LNCAP (cell line): ENCODE measurements around the gene CCKAR.

ENCODE experiments used
- CTCF ChIP-seq: fragments of 450-650 bp; IDR thresholded peaks from 2 replicates; pipeline ENCODE4 v1.5.1; 2017; ENCODE audit warnings: mild to moderate bottlenecking

CCKAR gene

DNA sequence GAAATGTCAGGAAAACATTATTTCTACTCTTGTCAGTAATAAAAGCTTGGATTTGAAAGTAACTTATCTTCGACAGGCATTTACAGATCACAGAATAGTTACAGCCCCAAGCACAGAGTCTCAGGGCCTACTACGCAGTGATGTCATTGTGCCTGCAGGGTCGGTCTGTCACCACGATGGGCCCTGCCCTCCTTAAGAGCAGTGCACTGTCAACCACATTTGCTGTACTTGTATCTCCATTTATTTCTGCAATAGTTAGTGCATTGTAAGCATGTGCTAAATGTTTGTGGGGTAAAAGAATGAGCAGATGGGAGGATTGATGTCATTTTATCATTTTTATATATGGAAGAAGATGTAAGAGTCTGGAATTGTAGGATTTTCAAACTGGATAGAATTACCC is 13.6 kb upstream of the CCKAR start:
- TF ChIP-seq CTCF, result no peak

GRCh38 chr4:26503427-26503826 is 13.1 kb upstream of the CCKAR start:
- no peak for TF ChIP-seq CTCF

GRCh38 chr4:26496207-26496783 is 6.0 kb upstream of the CCKAR start:
- TF ChIP-seq CTCF, result no peak; the same call in 1 of the 2 replicates

DNA sequence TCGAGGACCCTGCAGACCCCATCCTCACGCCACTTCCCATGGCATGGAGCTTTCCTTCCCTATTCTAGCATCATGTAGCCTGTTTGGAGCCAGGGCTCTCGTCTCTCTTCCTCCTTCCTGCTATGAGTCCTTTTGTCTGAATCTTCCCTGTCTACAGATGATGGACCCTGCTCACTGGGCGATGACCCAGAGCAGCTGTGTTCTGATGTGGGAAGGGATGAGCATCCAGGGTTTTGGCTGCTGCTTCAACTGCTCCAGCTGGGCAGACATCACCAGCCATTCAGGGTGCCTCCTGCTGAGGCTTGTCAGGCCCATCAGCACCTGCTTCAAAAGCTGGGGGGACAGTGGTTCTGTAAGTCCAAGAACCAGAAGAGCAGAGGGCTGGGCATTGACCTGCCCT is 3.2 kb upstream of the CCKAR start:
- no peak for TF ChIP-seq CTCF

DNA sequence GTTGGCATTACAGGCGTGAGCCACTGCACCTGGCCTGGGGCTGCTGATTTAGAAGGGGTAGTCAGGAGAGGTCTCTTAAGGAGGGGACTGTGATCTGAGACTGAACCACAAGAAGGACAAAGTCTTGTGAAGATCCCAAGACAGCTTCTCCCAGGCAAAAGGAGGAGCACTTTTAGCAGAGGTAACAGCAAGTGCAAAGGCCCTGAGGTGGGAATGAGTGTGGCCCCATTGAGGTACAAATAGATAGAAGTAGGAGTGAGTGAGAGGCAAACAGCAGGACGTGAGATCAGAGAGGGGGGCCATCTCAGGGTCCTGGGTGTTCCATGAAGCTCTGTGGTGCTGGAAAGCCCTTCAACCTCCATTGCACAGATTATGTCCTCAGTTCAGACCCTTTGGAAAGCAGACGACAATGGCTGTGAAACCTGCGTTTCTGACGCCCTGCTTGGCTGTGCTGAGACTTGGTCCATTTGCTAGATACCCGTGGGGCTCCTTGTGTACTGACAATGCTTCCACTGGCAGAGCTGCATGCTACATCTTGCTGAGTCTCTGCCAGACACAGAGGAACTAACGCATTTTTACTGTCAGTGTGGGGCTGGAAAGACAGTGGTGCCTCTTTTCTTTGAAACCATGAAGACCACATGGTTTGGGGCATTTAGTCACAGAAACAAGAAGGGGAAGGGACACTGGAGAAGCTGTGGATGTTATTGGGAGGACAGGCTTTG is 1.3 kb upstream of the CCKAR start:
- TF ChIP-seq CTCF, result no peak

DNA sequence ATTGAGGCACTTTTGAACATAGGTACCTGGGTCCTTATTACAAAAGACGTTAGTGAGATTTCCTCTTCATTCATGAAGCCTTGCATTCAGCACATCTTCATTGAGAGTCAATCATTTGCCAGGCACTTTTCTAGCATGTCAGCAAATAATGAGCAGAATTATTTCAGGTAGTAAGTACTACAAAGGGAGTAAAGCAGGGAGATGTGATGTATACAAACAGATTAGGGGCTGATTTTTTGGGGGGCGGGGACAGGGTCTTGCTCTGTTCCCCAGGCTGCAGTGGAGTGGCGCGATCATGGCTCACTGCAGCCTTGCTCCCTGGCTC is 638 bp upstream of the CCKAR start:
- no peak for TF ChIP-seq CTCF

GRCh38 chr4:26489101-26489985 is 941 bp downstream of the CCKAR start:
- no peak for TF ChIP-seq CTCF
